GM15510 (cell line): ENCODE data around the gene HCN2.

Experiments
- POLR2A ChIP-seq: IDR thresholded peaks from 3 replicates; pipeline ENCODE4 v1.6.1; 2011; ENCODE audit warnings: borderline replicate concordance; ENCODE audit not compliant: insufficient read length; ENCODE audit errors: extremely low read depth

HCN2 gene

DNA sequence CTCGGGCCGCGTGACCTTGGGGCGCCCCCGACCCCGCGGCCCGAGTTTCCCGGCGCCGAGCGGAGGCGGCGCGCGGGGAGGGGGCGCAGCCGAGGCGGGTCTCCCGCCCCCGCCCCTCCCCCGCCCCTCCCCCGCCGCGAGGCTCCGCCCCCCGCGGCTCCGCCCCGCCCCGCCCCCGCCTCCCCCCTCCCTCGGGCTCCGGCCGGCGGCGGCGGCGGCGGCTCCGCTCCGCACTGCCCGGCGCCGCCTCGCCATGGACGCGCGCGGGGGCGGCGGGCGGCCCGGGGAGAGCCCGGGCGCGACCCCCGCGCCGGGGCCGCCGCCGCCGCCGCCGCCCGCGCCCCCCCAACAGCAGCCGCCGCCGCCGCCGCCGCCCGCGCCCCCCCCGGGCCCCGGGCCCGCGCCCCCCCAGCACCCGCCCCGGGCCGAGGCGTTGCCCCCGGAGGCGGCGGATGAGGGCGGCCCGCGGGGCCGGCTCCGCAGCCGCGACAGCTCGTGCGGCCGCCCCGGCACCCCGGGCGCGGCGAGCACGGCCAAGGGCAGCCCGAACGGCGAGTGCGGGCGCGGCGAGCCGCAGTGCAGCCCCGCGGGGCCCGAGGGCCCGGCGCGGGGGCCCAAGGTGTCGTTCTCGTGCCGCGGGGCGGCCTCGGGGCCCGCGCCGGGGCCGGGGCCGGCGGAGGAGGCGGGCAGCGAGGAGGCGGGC is at the start of gene HCN2:
Gene HCN2 (plus strand): TSS at position 189 of the 703 bp plus-strand sequence. CDS start 65 bp downstream, at position 254.
- TF ChIP-seq POLR2A: no peak

DNA sequence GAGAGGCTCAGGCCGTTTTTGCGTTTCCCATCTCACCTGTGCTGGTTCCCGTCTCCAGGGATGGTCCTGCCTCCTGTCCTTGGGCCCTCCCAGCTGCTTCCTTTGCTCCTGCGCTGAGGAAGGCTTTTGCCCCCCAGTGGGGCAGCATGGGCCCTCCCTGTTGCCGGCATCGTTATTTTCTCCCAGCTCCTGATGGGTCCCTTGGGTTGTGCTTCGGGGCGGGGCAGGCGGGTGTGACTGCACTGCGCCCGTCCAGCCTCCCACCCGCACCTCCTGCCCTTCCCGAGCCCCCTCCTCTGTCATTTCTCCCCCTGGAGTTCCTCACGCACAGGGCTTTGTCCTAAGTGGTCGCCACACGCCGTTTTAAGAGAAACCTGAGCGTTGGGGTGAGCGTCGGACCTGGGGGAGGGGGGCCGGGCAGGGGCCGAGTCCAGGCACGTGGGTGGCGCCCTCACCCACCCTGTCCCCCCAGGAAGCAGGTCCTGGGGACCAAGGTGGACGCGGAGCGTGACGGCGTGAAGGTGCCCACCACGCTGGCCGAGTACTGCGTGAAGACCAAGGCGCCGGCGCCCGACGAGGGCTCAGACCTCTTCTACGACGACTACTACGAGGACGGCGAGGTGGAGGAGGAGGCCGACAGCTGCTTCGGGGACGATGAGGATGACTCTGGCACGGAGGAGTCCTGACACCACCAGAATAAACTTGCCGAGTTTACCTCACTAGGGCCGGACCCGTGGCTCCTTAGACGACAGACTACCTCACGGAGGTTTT is 48.6 kb upstream of the HCN2 start:
- TF ChIP-seq POLR2A: no peak

DNA sequence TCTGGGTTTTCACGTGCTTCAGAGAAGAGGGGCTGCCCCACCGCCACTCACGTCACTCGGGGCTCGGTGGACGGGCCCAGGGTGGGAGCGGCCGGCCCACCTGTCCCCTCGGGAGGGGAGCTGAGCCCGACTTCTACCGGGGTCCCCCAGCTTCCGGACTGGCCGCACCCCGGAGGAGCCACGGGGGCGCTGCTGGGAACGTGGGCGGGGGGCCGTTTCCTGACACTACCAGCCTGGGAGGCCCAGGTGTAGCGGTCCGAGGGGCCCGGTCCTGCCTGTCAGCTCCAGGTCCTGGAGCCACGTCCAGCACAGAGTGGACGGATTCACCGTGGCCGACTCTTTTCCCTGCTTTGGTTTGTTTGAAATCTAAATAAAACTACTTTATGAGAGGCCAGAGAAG is 48.0 kb upstream of the HCN2 start:
- TF ChIP-seq POLR2A: no peak

DNA sequence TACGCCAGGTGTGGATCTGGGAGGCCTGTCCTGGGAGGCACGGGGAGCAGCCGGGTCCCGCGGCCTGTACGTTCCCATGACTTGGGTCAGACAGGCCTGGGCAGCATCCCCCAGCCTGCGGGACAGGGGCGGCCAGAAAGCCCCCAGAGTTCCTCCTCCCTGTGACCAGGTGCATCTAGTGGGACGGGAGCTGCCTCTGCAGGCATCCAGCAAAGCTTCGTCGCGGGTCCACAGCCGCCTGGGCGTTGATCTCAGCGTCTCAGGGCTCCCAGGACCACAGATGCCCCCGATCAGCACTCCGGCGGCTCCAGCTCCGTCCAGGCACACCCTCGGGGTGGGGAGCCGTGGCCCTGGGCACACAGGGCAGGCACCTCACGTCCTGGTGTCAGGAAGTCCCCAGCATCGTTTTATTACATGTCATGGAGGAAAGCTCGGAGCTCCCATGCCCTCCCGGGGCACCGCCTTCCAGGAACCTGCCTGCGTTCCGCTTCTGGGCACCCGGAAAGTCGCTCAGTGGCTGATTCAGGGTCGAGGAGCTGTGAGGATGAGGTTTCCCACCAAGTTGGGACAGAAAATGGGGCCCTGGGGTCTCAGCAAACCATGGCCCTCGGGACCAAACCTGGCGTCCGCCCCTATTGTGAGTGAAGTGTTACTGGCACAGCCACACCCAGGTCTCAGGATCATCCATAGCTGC is 47.4 kb upstream of the HCN2 start:
- TF ChIP-seq POLR2A: no peak

DNA sequence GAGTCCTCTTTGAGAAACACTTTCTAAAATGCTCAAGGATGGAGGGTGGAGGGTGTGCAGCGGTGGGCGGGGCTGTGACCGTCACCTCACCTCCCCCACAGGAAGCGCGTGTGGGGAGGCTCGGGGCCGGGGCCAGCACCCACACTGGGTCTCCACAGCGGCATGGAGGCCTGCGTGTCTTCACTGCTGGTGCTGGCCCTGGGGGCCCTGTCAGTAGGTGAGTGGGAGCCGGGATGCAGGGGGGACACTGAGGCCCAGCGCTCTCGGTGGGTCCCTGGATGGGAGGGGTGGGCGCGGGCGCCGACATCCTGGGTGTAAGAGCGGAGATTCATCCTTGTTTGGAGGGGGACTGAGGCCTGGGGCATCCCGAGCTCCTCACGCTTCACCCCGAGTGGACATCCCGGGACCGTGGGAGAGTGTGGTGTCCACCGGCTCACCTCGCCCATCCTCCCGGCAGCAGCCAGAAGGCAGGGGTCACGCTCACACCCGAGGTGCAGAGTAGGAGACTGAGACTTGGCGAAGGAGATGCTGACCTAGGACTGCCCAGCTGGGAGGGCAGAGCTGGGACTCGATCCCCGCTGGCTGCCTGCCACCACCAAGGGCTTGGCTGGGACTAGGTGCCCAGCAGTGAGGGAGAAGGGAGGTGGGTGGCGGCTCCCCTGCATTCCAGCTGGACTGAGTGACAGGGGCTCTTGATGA is 45.6 kb upstream of the HCN2 start, which contains the start of gene GZMM:
Gene GZMM (plus strand): TSS at position 144 of the 699 bp plus-strand sequence. CDS start 19 bp downstream, at position 163.
- TF ChIP-seq POLR2A: no peak

DNA sequence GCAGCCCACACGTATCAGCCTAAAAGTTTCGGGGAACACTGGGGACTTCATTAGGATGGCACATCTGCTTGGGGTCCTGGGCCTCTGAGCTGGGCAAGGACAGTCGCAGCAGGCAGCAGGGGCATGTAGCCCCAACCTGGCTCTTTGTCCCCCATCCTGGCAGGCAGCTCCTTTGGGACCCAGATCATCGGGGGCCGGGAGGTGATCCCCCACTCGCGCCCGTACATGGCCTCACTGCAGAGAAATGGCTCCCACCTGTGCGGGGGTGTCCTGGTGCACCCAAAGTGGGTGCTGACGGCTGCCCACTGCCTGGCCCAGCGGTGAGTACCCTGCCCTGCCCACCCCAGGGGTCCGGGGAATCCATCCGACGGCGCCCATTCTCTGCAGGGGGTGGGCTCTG is 42.6 kb upstream of the HCN2 start:
- TF ChIP-seq POLR2A: no peak

DNA sequence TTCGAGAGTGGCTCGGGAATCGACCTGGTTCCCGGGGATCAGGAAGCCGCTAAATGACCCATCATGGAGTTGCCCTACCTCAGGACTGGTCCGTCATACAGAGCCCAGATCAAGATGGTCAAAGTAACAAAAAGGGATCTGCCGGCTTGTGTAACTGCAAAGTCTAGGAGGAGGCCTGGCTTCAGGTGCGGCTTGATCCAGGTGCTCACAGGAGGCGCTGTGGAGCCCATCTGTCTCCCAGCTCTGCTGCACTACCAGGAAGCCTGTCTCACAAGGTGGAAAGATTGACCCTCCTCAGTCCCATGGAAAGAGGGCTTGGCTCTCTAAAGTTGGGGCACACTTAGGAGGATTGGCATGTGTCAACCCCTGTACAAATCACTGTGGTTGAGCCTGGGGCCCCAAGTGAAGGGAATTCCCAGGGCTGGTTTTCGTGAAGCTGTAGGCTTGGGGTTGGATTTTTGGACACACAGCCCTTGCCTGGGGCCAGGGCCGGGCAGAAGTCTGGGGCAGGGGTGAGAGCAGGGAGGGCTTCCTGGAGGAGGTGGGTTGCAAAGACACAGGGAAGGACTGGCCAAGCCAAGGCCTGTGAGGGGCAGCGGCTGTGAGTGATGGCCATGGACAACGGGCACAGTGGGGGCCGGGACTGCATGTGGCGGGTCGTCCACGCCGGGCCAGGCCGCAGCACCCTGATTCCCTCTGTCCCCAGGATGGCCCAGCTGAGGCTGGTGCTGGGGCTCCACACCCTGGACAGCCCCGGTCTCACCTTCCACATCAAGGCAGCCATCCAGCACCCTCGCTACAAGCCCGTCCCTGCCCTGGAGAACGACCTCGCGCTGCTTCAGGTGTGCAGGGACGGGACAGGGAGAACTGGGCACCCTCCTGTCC is 41.6 kb upstream of the HCN2 start:
- no peak for TF ChIP-seq POLR2A

DNA sequence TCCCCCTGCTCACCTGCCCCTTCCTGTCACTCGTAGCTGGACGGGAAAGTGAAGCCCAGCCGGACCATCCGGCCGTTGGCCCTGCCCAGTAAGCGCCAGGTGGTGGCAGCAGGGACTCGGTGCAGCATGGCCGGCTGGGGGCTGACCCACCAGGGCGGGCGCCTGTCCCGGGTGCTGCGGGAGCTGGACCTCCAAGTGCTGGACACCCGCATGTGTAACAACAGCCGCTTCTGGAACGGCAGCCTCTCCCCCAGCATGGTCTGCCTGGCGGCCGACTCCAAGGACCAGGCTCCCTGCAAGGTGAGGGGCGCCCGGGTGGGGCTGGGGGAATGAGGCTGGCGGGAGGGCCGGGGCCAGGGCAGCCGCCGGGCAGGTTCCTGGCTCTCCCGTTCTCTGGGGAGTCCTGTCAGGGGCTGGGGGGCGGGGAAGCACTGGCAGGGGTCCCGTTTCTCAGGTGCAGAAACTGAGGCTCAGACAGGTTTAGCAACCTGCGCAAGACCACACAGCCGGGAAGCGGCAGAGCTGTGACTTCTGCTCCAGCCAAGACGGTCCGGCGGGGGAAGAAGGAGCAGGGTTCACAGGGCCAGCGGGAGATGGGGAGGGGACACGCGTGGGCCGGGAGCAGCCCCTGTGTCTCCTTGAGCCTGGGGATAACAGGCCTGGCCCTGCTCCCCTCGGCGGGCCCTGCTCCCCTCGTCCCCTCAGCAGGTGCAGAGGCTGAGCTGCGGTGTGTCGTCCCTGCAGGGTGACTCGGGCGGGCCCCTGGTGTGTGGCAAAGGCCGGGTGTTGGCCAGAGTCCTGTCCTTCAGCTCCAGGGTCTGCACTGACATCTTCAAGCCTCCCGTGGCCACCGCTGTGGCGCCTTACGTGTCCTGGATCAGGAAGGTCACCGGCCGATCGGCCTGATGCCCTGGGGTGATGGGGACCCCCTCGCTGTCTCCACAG is 40.5 kb upstream of the HCN2 start:
- no peak for TF ChIP-seq POLR2A

DNA sequence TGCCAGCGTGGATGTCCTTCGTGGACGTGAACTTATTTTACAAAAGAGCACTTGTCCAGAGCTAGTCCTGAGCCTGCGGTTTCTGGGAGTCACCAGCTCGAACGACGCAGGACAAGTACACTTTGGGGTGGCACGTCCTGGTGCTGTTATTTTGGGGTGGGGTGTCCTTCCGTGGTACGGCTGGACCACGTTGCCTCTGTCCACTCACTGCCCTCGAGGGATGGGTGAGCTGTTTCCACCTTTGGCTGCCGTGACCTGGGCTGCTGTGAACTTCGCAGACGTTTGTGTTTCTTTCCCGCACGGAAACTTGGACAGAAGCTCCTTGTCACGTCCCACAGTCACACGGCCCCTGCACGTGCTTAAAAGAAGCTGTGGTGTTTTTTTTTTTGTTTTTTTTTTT is 34.9 kb upstream of the HCN2 start:
- no peak for TF ChIP-seq POLR2A

DNA sequence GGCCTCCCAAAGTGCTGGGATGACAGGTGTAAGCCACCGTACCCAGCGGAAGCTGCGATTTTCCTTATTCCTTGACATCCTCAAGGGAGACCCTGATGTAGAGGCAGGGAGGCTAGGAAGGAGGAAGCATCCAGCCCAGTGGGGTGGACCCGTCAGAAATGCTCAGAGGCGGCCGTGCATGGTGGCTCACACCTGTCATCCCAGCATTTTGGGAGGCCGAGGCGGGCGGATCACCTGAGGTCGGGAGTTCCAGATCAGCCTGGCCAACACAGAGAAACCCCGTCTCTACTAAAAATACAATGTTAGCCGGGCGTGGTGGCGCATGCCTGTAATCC is 34.2 kb upstream of the HCN2 start:
- TF ChIP-seq POLR2A: no peak

DNA sequence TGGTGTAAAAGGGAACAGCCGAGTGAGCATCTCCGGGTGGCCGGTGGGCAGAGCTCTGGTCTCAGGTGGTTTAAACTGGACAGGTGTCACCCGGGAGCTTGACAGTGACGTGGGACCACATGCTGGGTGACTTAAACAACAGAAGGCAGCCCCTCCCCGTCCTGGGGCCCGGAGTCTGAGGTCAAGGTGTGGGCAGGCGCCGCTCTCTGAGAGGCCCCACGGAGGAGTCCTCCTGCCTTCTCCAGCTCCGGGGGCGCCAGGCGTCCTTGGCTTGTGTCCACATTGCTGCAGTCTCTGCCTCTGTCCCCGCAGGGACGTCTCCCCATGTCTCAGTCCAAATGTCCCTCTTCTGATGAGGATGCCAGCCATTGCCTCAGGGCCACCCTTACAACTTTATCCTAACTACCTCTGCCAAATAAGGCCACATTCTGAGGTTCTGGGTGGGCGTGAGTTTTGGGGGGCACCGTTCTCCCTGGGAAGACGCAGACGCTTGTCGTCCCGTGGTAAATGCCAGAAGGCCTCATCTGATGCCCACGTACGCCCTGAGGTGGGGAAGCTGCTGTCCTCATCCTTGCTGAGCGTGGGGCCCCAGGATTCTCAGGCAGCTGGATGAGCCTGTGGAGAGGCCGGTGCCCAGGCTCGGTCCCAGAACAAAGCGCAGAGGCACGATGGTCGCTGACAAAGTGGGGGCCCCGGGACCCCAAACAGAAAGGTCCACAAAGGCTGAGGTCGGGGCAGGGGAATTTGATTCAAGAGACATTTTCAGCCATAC is 32.9 kb upstream of the HCN2 start:
- TF ChIP-seq POLR2A: no peak

DNA sequence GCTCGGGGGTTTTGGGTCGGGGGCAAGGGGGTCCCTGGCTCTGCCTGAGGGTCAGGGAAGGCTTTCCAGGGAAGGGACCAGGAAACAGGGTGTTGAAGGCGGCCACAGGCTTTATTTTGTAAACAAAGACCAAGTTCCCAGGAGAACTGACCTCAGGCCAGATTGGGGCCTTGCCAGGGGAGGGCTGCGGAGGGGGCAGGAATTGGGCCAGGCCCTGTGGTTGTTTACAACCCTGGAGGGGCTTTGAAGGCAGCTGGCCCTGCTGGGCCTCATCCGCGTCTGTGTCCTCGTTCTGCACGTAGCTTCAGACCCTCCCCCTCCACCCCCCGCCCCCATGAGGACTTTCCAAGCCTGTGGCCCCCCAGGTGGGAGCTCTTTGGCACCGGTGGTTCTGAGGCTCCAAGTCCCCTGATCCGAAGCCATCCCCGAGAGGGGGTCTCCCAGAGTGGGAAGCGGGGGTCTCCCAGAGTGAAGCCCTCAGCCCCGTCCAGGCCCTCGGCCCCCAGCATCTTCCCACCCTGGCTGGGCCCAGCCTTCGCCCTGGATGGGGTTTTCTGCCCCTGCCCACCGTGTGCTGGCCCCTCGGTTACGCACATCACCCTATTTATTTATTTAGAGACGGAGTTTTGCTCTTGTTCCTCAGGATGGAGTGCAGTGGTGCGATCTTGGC is 30.8 kb upstream of the HCN2 start:
- TF ChIP-seq POLR2A: no peak
